Prostate gland (tissue), 1 donor: ENCODE measurements around the gene ICE2.

Experiments
- POLR2A ChIP-seq: fragments of 450-650 bp; IDR thresholded peaks from one replicate; pipeline ENCODE4 v1.6.1; 2016; ENCODE audit warnings: antibody characterized with exemption, mild to moderate bottlenecking
- POLR2AphosphoS5 ChIP-seq: sonication (generic); formaldehyde crosslinking; IDR thresholded peaks from one replicate; pipeline ENCODE4 v1.6.1; 2017; ENCODE audit warnings: antibody characterized with exemption

GRCh38 chr15:60494108-60494507, 15.2 kb upstream of the ICE2 start:
- TF ChIP-seq POLR2AphosphoS5 (no peak), POLR2A (no peak)
